Ovary (tissue), 9 donors: ENCODE results near the gene FAM193B. TPM values are rescaled to one million over a fixed set of nuclear protein-coding genes. Genes with fewer than 3 reads are reported as not detected.

ENCODE experiments used
- DNase-seq, 5 donors: peaks; one replicate each; pipeline ENCODE4 v3.0.0-alpha.2; 2019 to 2020
- H3K27ac ChIP-seq, 2 donors: fragments of 200-600 bp; one replicate each; pipeline versions ENCODE4 v1.5.1 to v1.8.0; 2019 to 2022
- H3K27me3 ChIP-seq: fragments of 200-600 bp; one replicate; pipeline ENCODE4 v1.8.0; 2022
- H3K36me3 ChIP-seq: fragments of 200-600 bp; sonication (generic); one replicate; pipeline ENCODE4 v1.5.1; 2019
- H3K4me1 ChIP-seq: one replicate; pipeline ENCODE4 v1.8.1; 2013; ENCODE audit warnings: mild to moderate bottlenecking, moderate library complexity; ENCODE audit not compliant: insufficient read depth
- H3K4me3 ChIP-seq: fragments of 200-600 bp; sonication (generic); one replicate; pipeline ENCODE4 v1.5.1; 2017
- H3K9me3 ChIP-seq, 2 donors: fragments of 200-600 bp in 1 of 2; sonication (generic) in 1 of 2; one replicate each; pipeline versions ENCODE4 v1.5.1 to v1.8.1; 2013 to 2019; ENCODE audit warnings: mild to moderate bottlenecking in 1 of 2, moderate library complexity in 1 of 2
- CTCF ChIP-seq, 3 donors: fragments of 450-650 bp in 2 of 3; fragments of 200-600 bp in 1 of 3; IDR thresholded peaks; one replicate each; pipeline versions ENCODE4 v1.5.1 to v1.8.0; 2016 to 2022; ENCODE audit warnings: antibody characterized with exemption in 3 of 3, mild to moderate bottlenecking in 1 of 3
- EP300 ChIP-seq: sonication (generic); formaldehyde crosslinking; IDR thresholded peaks from one replicate; pipeline ENCODE4 v1.6.1; 2017; ENCODE audit warnings: antibody characterized with exemption
- POLR2A ChIP-seq: fragments of 450-650 bp; IDR thresholded peaks from one replicate; pipeline ENCODE4 v1.6.1; 2017; ENCODE audit warnings: antibody characterized with exemption, mild to moderate bottlenecking, moderate library complexity
- WGBS, 3 donors: extraction: QIAGEN DNeasy Blood & Tissue Kit in 1 of 3; methylation state at CpG; one replicate each; pipeline versions ENCODE4 v1.1.5 to v1.1.7; 2013 to 2017; 5-methylcytosine and 5-hydroxymethylcytosine counted together
- intact Hi-C, 4 donors: fragments of 100-400 bp; cut with DNase I; formaldehyde crosslinking; loops; one replicate each; pipeline versions ENCODE4 v1.11.0 to v1.15.1; 2022 to 2023
- polyA plus RNA-seq, 2 donors: library from polyadenylated mRNA; stranded (reverse); fragments of 200-250 nt in 1 of 2; fragments of 350-450 nt in 1 of 2; fragmentation: Illumina TruSeq in 1 of 2; extraction: RNeasy Lipid Tissue Mini Kit (QIAGEN cat#74804) in 1 of 2; gene quantifications; one replicate each; pipeline ENCODE4 v1.2.3, GENCODE V29; 2013 to 2014
- total RNA-seq, 7 donors: library from RNA; depleted of rRNA in 2 of 7; stranded (reverse); fragments of >200 nt in 2 of 7; fragmentation: NEBNext Ultra II Directional in 3 of 7; extraction: Animal tissue kit (Norgen Biotek cat#: 25700) in 3 of 7; gene quantifications; one replicate each; pipeline versions ENCODE4 v1.1.0 to v1.2.4, GENCODE V29; 2016 to 2023
- donor health status: DM: no; HTN: no; CAD: no; lungs with moderate emphysema.
- donor health status: DM: no; HTN: no; CAD: no.
- donor health status: Bipolar disorder and iron deficiency.
- donor health status: DM: yes; HTN: yes; CAD: no.
- donor health status: DM: no; HTN: no; CAD: no.
- donor health status: DM: yes; HTN: yes; CAD: no.

Gene FAM193B
- total and polyA plus RNA-seq, 9 donors: 14.8 to 77.6 (median 64.3) TPM

- Histone ChIP-seq H3K9me3 (no peaks in the 10 kb centered on the region), H3K4me1 (peaks cover 3% of the 10 kb centered on the region), H3K27ac (no peak overlapping the region), H3K4me3 (no peak overlapping the region), H3K27me3 (no peaks in the 10 kb centered on the region), H3K36me3 (no peaks in the 10 kb centered on the region)
- TF ChIP-seq CTCF (IDR thresholded peaks at IDR 0.05): no peak
- no peak for TF ChIP-seq EP300
- TF ChIP-seq POLR2A: no peak
- intact Hi-C loops: no loop called here
- DNase-seq: no peak
- 54 to 60% (median 59%) methylated on average over 22 of the region's 22 CpGs for WGBS, 3 donors
Observed at GRCh38 chr5:177483994-177484901, 70.1 kb downstream of the FAM193B start.

DNA sequence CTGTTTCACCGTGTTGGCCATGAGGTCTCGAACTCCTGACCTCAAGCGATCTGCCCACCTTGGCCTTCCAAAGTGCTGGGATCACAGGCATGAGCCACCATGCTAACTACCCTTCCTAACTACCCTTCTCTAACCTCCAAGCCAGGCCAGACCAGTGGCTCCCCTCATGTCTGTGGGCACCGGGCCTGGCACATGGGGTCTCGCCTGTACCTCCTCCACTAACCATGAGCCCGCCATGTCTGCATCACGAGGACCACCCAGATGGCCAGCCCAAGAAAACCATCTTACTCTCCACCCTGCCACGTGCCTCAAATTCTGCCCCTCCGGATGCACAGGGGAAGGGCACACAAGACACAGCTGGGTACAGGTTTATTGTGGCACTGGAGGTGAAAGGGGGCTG lies 71.3 kb downstream of the FAM193B start:
- Histone ChIP-seq H3K4me3 (no peak overlapping the region), H3K4me1 (peaks cover 9% of the 10 kb centered on the region), H3K27me3 (no peaks in the 10 kb centered on the region), H3K27ac (no peak overlapping the region), H3K9me3 (no peaks in the 10 kb centered on the region), H3K36me3 (no peaks in the 10 kb centered on the region)
- TF ChIP-seq CTCF (IDR thresholded peaks at IDR 0.05) (no peak), EP300 (no peak), POLR2A (no peak)
- intact Hi-C loops: no loop called here
- 89 to 98% (median 90%) methylated on average over 9 of the region's 9 CpGs for WGBS, 3 donors
- no peak for DNase-seq

DNA sequence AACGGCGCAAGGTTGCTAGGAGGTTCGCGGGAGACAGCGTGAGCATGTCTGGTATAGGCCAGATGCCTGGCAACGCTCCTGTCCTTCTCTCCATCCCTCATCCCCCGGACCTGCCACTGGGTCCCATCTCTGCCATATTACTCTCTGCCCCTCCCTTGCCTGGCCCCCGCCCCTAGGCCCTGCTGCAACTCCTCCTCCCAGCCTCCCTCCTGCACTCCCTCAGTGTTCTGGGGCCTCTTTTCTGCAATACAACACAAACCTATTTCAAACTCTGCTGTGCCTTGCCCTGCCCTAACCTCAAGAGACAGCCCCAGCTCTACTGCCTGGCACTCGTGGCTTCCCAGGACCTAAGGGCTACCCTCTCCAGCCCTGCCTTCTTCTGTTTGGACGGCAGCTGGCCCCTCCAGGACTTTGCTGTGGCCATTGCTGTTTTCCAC lies 72.0 kb downstream of the FAM193B start:
- H3K4me1 ChIP-seq: peaks cover 9% of the 10 kb centered on the region
- intact Hi-C loops: no loop called here
- no peaks in the 10 kb centered on the region for H3K9me3 ChIP-seq
- H3K27me3 ChIP-seq: no peaks in the 10 kb centered on the region
- H3K4me3 ChIP-seq: no peak overlapping the region
- no peak for DNase-seq
- TF ChIP-seq CTCF (IDR thresholded peaks at IDR 0.05) (no peak), EP300 (no peak)
- no peak overlapping the region for H3K27ac ChIP-seq
- WGBS, 3 donors: 80 to 85% (median 82%) methylated on average over 10 of the region's 10 CpGs
- no peaks in the 10 kb centered on the region for H3K36me3 ChIP-seq

DNA sequence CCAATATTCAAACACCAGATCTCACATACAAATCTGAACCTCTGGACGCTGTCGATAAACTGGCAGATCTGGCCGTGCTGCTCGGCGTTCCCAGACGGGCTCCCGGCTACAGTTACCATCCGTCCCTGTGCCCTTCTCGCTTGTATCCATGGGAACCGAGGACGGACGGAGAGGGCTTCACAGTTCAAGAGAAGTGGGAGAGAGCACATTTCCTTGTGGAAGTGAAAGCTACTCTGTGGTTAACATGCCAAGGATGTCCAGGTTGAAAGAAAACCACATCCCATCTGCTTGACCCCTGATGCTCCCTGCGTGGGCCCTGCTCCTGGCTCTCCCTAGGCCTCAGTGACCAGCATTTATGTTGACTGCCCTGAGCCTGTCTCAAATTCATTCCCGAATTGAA lies 74.6 kb downstream of the FAM193B start:
- peak overlapping the region; percentile 13 to 36 for H3K27ac ChIP-seq
- H3K9me3 ChIP-seq: no peaks in the 10 kb centered on the region
- TF ChIP-seq CTCF (IDR thresholded peaks at IDR 0.05) (no peak), POLR2A (no peak), EP300 (no peak)
- DNase-seq: peak in 1 of 5 donors; percentile 62
- no peak overlapping the region for H3K4me3 ChIP-seq
- H3K27me3 ChIP-seq: no peaks in the 10 kb centered on the region
- peaks cover 12% of the 10 kb centered on the region for H3K4me1 ChIP-seq
- H3K36me3 ChIP-seq: no peaks in the 10 kb centered on the region
- 16 to 17% (median 16%) methylated on average over 14 of the region's 14 CpGs for WGBS, 3 donors
- intact Hi-C loops: no loop called here
